K562 (cell line): ENCODE results near the gene HSD17B8. TPM values are rescaled to one million over a fixed set of nuclear protein-coding genes. Genes with fewer than 3 reads are reported as not detected.
A peak's percentile ranks its signal among the peaks of the same experiment; 100 is the strongest.

ENCODE experiments used
- AFF1 ChIP-seq, 2 experiments: fragments of 450-650 bp; IDR thresholded peaks; 2 replicates each; pipeline ENCODE4 v1.6.1; 2018; ENCODE audit warnings: mild to moderate bottlenecking in 2 of 2, low read depth in 1 of 2; ENCODE audit not compliant: partially characterized antibody in 2 of 2
- ATF1 ChIP-seq, 2 experiments: fragments of 450-650 bp in 1 of 2; IDR thresholded peaks; 2 replicates each; pipeline ENCODE4 v1.6.1; 2016; ENCODE audit warnings: missing compliant biosample characterization in 1 of 2, missing genetic modification characterization in 1 of 2
- BRCA1 ChIP-seq, 2 experiments: fragments of 450-650 bp in 1 of 2; sonication (generic) in 1 of 2; formaldehyde crosslinking in 1 of 2; IDR thresholded peaks; 2 replicates each; pipeline versions ENCODE4 v1.5.0 to v1.6.1; 2017 to 2020; ENCODE audit warnings: mild to moderate bottlenecking in 1 of 2, missing genetic modification reagents in 1 of 2
- MYC ChIP-seq, 2 experiments: fragments of 250-450 bp in 1 of 2; sonication (Bioruptor Pico) in 1 of 2; IDR thresholded peaks; 2 replicates each; pipeline versions ENCODE4 v1.5.1 to v1.6.1; 2012 to 2021; ENCODE audit warnings: low read depth in 2 of 2, borderline replicate concordance in 1 of 2, improper control_type of control experiment in 1 of 2, low read length in 1 of 2, mild to moderate bottlenecking in 1 of 2, moderate library complexity in 1 of 2
- NBN ChIP-seq: fragments of 450-650 bp; IDR thresholded peaks from 2 replicates; pipeline ENCODE4 v1.6.1; 2016; ENCODE audit warnings: low read depth, mild to moderate bottlenecking
- NCOR1 ChIP-seq: fragments of 450-650 bp; IDR thresholded peaks from 2 replicates; pipeline ENCODE4 v1.6.1; 2016; ENCODE audit warnings: mild to moderate bottlenecking, moderate library complexity
- PHF8 ChIP-seq: fragments of 200-600 bp; sonication (generic); IDR thresholded peaks from 2 replicates; pipeline ENCODE4 v1.6.1; 2012; ENCODE audit warnings: mixed run types, mild to moderate bottlenecking, inconsistent platforms, low read length, moderate library complexity, borderline replicate concordance
- RBBP5 ChIP-seq: fragments of 200-600 bp; sonication (generic); IDR thresholded peaks from 2 replicates; pipeline ENCODE4 v1.6.1; 2012; ENCODE audit warnings: borderline replicate concordance, mild to moderate bottlenecking, low read length, control low read depth, inconsistent platforms; ENCODE audit not compliant: insufficient read depth, poor library complexity, severe bottlenecking
- SIX5 ChIP-seq, 2 experiments: IDR thresholded peaks; 2 replicates each; pipeline ENCODE4 v1.6.1; 2011; ENCODE audit warnings: low read length in 2 of 2, borderline replicate concordance in 1 of 2, low read depth in 1 of 2, mild to moderate bottlenecking in 1 of 2, moderate library complexity in 1 of 2; ENCODE audit not compliant: insufficient read depth in 1 of 2
- SNRNP70 ChIP-seq: fragments of 200-400 bp; formaldehyde crosslinking; optimal IDR thresholded peaks from 2 replicates; pipeline ENCODE3; 2017; ENCODE audit warnings: low read depth, low read length
- SRSF3 ChIP-seq: fragments of 200-400 bp; formaldehyde crosslinking; IDR thresholded peaks from 2 replicates; pipeline ENCODE4 v1.6.1; 2016; ENCODE audit warnings: mild to moderate bottlenecking, low read length, moderate library complexity; ENCODE audit not compliant: insufficient read depth
- TAF9B ChIP-seq: fragments of 450-650 bp; IDR thresholded peaks from 2 replicates; pipeline ENCODE4 v1.6.1; 2018; ENCODE audit warnings: mild to moderate bottlenecking; ENCODE audit not compliant: partially characterized antibody
- USF2 ChIP-seq: sonication (generic); formaldehyde crosslinking; IDR thresholded peaks from 2 replicates; pipeline ENCODE4 v1.5.0; 2020; ENCODE audit warnings: missing genetic modification reagents
- ZBED1 ChIP-seq: IDR thresholded peaks from 2 replicates; pipeline ENCODE4 v1.6.1; 2014
- ZBTB49 ChIP-seq: sonication (generic); formaldehyde crosslinking; IDR thresholded peaks from 2 replicates; pipeline ENCODE4 v1.8.0; 2022; ENCODE audit warnings: missing genetic modification reagents, mild to moderate bottlenecking, borderline replicate concordance
- ZNF174 ChIP-seq: fragments of 250-450 bp; sonication (Bioruptor Pico); IDR thresholded peaks from 2 replicates; pipeline ENCODE4 v1.4.0; 2020; ENCODE audit warnings: mild to moderate bottlenecking
- ZNF696 ChIP-seq: fragments of 250-450 bp; sonication (Bioruptor Pico); conservative IDR thresholded peaks from 2 replicates; pipeline ENCODE4 v1.4.0; 2020; ENCODE audit warnings: mild to moderate bottlenecking, moderate library complexity
- polyA plus RNA-seq, 8 experiments: library from polyadenylated mRNA; depleted of rRNA in 4 of 8; stranded (reverse) in 5 of 8; unstranded in 3 of 8; fragments of >200 nt; fragmentation: Nextera tagmentation in 2 of 8; fragmentation: Illumina TruSeq in 1 of 8; extraction: Ambion mirVana in 2 of 8; extraction: Trizol in 1 of 8; gene quantifications; 2 replicates each; pipeline versions ENCODE4 v1.2.1 to v1.2.3, GENCODE V29; 2011 to 2014; ENCODE audit warnings: inconsistent platforms in 1 of 8, missing spikeins in 1 of 8
- total RNA-seq, 7 experiments: library from RNA; depleted of rRNA in 6 of 7; stranded (reverse); fragments of >200 nt in 6 of 7; fragmentation: Illumina TruSeq in 2 of 7; extraction: Trizol in 2 of 7; gene quantifications; 2 replicates each; pipeline versions ENCODE4 v1.2.1 to v1.2.3, GENCODE V29; 2011 to 2021; ENCODE audit warnings: low replicate concordance in 1 of 7
- TF ChIP-seq, protein P1 (sequence below), 2 experiments: fragments of 450-650 bp; conservative IDR thresholded peaks; 2 replicates each; pipeline ENCODE4 v1.6.1; 2017; ENCODE audit warnings: mild to moderate bottlenecking in 2 of 2, moderate library complexity in 2 of 2

The HSD17B8 gene
- total and polyA plus RNA-seq, 9 of the 15 experiments (the other 6 are each of a cell fraction or from before 2014, with no cell fraction given), result 3.7 to 35.2 (median 14.2) TPM

DNA sequence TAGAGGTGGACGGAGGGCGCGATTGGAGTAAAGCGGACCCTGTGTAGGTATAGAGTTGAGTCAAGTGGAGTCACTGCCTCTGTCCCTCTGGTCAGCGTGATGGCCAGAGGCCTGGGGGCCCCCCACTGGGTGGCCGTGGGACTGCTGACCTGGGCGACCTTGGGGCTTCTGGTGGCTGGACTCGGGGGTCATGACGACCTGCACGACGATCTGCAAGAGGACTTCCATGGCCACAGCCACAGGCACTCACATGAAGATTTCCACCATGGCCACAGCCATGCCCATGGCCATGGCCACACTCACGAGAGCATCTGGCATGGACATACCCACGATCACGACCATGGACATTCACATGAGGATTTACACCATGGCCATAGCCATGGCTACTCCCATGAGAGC is 3.3 kb upstream of the HSD17B8 start (continued):
- TF ChIP-seq RBBP5 (no peak), MYC (IDR thresholded peaks at IDR 0.05; ENCODE audit: low read depth, low read length) (peak; percentile 38), MYC (CRISPR knock-in tag; IDR thresholded peaks at IDR 0.05; ENCODE audit: borderline replicate concordance, low read depth) (no peak), NCOR1 (no peak), ZNF174 (no peak), SRSF3 (peak; percentile 15; the same call in 1 of the 2 replicates), TAF9B (no peak), NBN (peak; percentile 39; the same call in 1 of the 2 replicates), BRCA1 (IDR thresholded peaks at IDR 0.05) (no peak), BRCA1 (CRISPR knock-in tag; IDR thresholded peaks at IDR 0.05) (no peak), ZBTB49 (CRISPR knock-in tag) (0 out of 2 replicates have a peak, but pooled peaks have one; percentile 50), AFF1 (IDR thresholded peaks at IDR 0.05; ENCODE audit: low read depth in 1 of 2, partially characterized antibody in 2 of 2) (peak in 1 of 2 experiments; percentile 60), USF2 (no peak), ZBED1 (no peak), ATF1 (CRISPR knock-in tag; IDR thresholded peaks at IDR 0.05) (no peak), ATF1 (tag; IDR thresholded peaks at IDR 0.05) (no peak), SNRNP70 (no peak), SIX5 (IDR thresholded peaks at IDR 0.05; ENCODE audit: borderline replicate concordance in 1 of 2, insufficient read depth in 1 of 2, low read depth in 1 of 2, low read length in 2 of 2) (no peak), ZNF696 (no peak), PHF8 (no peak)
- TF ChIP-seq, protein P1, sequence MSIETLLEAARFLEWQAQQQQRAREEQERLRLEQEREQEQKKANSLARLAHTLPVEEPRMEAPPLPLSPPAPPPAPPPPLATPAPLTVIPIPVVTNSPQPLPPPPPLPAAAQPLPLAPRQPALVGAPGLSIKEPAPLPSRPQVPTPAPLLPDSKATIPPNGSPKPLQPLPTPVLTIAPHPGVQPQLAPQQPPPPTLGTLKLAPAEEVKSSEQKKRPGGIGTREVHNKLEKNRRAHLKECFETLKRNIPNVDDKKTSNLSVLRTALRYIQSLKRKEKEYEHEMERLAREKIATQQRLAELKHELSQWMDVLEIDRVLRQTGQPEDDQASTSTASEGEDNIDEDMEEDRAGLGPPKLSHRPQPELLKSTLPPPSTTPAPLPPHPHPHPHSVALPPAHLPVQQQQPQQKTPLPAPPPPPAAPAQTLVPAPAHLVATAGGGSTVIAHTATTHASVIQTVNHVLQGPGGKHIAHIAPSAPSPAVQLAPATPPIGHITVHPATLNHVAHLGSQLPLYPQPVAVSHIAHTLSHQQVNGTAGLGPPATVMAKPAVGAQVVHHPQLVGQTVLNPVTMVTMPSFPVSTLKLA (conservative IDR thresholded peaks at IDR 0.05), result no peak
